HG02943 (cell line): ENCODE results near the gene BPIFB3.
"Not testable (repeated sequence)": the region's sequence is repeated elsewhere in the genome, so short reads cannot be mapped to it uniquely, and the experiment has no call there.

Source experiments
- ATAC-seq: cut with Tn5 transposase; IDR thresholded peaks from one replicate; pipeline ENCODE4 v1.9.1; 2021; ENCODE audit warnings: mild to moderate bottlenecking, low read depth, moderate library complexity; ENCODE audit not compliant: unreplicated experiment

Gene BPIFB3

DNA sequence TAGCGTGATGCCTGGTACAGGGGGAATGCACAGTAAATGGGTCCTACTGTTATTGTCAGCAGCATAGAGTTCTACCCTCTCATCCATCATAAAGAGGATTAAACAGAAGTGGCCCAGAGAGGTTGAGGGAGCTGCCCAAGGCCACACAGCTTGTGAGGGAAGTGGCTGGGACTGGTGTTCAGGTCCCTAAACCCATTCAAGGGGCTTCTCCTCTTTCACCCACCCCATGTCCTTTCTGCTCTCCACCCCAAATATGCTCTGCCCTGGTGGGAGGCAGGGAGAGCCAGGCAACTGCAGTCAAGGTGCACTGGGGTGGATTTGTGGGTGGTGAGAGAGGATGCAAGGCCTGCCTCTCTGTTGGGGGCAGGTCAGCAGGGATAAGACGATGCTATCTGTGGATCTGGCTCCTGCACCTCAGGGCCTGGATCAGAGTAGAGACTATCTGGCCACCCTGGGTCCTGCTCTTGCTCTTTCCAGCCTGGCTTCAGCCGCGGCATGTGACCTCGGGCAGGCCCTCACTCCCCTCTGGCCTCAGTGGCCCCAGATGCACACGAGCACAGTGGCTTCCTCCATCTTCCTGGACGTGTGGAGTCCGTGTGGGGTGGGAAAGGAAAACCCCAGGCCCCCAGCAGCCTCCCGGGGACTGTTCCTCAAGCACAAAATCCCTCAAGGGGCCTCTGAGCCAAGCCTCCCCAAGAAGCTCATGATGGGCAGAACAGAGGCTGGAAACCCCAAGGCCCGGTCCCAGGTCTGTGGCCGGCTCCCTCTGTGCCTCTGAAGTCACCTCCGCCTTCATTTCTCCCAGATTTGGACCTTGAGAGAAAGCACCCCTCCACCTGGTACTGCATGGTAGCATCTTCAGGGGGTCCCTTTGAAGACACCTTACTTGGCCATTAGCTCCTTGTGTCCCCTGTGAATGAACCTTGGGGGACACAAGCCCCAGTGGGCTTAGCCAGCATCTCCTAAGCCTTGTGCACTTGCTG is 25.6 kb upstream of the BPIFB3 start:
- ATAC-seq, result no peak

DNA sequence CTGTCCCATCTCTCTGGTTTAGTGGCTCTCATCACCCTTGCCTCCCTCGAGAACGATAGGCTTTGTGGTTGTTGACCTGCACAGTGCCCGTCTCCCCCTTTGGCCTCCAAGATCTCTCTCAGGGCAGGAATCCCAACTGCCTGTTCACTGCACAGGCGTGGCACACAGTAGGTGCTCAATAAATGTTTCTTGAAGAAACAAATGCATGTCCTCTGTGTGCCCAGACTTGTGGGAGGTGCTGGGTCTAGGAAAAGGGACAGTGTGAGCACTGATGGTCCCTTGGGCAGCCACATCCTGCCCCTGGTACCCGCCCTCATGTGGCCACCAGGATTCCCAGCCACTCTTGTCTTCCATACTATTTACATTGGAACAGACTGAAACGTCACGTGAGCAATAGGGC is 24.8 kb upstream of the BPIFB3 start:
- ATAC-seq, result no peak

DNA sequence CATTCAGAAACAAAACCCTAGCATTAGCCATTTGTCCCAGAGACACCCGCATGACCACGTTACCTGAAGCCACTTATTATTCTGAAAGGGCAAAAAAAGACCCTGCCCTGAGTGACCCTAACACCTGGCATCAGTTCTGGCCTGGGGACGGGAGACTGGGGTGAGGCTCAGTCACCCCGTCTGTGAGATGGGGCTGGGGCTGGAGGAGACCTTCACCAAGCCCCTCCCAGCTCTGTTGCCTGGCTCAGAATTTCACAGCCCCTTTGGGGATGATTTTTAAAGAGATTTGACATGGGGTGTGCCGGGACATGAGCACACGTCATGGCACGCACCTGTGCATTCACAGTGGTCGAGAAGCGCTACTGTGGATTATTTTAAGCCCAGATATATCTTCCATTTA is 23.6 kb upstream of the BPIFB3 start:
- no peak for ATAC-seq

DNA sequence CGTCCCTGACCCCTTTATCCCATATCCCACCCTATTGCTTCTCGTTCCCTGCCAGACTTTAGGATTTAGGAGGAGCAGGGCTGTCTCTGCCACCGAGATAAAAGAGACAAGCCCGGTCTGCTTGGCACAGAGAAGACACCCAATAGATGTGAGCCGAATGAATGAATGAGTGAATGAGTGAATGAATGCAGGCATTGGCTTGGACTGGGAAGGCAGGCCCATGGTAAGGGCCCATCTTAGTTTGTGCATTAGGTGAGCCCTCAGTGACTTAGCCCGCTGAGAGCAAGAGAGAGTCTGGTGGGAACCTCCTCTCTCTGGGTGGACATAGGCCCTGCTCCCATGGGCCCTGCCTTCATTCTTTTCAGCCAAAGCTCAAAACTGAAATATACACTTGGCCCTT is 23.1 kb upstream of the BPIFB3 start:
- ATAC-seq, result no peak

DNA sequence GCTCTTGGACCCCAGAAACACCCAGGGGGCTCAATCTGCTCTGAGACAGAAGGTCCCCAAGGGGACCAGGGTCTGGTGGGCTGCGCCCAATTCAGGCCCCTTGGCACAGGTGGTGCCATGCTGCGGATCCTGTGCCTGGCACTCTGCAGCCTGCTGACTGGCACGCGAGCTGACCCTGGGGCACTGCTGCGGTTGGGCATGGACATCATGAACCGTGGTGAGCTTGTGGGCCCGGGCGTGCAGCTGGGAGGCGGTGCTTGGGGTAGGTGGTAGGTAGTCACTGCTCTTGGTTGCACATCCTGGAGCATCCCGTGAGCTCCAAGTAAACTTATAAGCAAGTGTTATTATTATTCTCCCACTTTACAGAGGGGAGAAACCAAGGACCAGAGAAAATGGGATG is 22.2 kb upstream of the BPIFB3 start, which contains the start of gene BPIFB6:
Gene BPIFB6, plus strand, starts transcription at position 118 of the 400 bp plus-strand sequence. Its CDS starts 0 bp downstream, at position 118.
- no peak for ATAC-seq

DNA sequence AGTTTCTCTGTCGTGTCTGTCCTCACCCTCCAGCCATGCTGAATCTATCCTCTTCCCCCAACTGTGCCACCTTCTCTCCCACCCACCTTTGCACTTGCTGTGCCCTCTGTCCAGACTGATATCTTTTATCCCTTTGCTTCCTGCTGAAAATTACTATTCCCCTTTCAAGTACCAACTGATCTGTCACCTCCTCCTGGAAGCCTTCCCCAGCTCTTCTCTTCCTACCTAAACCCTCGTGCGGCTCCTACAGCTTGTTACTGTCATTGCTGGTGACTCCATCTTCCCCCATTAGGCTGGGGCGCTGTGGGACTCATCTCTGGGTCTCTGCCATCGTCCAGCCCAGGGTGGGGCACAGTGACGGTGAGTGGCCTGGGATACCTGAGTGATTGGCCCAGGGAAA is 21.1 kb upstream of the BPIFB3 start:
- ATAC-seq, result no peak

DNA sequence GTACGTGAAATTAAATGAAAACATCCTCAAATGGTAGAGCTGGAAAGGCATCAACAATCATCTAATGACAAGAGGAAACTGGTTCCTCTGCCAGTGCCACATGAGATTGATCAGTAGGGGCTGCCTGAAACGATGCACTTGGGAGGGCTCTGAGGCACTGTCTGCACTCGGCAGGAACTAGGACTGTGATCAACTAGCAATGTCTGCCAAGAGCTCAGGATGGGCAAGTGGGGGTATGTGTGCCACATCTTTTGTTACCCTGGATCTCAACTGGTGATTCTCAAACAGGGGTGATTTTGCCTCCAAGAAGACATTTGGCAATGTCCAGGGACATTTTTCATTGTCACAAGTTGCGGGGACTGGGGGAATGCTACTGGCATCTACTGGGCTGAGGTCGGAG is 20.3 kb upstream of the BPIFB3 start:
- no peak for ATAC-seq

DNA sequence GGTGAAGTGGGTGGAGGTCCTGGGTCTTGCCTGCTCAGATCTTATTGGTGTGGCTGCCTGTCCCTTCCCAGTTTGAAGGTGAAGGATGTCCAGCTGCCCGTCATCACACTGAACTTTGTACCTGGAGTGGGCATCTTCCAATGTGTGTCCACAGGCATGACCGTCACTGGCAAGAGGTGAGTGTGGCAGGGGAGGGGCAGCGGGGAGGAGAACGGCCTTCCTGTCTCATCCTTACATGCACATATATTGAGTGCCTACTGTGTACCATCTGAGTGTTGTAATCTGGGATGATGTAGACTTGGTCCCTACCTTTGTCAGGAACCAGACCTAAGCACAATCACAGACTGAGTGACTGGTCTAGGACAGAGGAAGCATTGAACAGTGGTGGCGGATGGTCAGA is 19.6 kb upstream of the BPIFB3 start:
- ATAC-seq, result no peak

DNA sequence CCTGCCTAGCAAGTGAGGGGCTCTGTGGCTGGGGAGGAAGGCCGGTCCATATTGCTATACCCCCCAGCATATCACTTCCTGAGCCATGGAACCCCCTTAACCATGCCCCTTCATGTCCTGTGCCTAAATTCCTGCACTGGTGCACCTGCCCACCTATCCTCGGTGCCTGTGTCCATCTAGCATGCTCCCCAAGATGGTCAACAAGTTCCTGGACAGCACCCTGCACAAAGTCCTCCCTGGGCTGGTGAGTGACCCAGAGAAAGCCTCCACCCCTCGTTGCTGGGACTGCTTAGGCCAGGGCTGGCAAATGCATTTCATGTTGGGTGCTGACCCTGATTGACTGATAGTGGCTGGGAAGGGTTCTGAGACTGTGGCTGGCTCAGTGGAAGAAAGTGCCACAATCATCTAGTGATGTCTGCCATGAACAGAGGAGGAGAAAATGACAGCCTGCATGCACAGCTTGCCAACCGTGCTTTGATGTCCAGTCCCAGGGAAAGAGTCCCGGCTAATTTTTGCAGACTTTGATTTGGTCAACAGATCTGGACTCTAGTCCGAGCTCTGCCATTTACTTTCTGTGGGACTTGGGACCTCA is 18.7 kb upstream of the BPIFB3 start:
- no peak for ATAC-seq

DNA sequence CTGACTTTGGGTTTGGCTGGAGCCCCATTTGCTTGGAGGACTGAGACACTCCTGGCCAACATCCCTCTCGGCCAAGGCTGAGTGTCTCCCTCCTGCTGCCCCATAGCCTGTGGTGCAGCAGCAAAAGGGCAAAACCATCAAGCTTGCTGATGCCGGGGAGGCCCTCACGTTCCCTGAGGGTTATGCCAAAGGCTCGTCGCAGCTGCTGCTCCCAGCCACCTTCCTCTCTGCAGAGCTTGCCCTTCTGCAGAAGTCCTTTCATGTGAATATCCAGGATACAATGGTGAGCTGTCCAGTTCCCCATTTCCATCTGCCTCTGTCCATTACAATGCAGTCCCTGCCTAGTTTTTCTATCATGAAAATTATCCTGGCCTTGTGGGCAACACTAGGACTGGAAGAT is 16.2 kb upstream of the BPIFB3 start:
- ATAC-seq, result no peak

DNA sequence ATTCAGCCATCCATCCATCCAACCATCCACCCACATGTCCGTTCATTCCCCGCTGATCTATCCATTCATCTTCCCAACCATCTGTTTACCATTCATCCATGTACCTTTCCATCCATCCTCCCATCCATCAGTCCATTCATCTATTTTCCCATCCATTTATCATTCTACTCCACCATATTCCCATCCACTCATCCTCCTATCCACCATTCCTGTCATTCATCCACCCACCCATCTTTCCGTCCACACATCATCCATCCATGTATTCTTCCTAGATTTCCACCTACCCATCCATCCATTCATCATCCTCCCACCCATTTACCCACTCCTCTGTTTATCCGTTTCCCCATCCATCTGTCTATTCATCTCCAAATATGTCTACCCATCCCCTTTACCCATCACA is 15.5 kb upstream of the BPIFB3 start:
- no peak for ATAC-seq

DNA sequence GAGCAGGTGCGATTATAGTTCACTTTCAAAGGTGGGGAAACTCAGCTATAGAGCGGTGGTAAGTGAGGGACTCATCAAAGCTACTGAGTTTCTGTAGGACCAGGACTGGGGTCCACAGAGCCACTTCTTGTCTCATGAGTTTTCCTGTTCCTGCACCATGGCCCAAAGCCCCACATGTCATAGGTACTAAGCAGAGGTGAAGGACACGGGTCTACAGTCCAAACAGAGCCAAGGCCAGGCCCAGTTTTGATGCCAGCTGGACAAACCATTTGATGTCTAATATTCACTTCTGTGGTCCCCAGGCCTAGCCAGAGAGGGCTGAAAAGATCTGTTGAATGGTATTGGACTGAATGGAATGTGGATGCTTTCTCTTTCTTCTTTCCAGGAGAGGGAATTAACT is 11.3 kb upstream of the BPIFB3 start:
- no peak for ATAC-seq

DNA sequence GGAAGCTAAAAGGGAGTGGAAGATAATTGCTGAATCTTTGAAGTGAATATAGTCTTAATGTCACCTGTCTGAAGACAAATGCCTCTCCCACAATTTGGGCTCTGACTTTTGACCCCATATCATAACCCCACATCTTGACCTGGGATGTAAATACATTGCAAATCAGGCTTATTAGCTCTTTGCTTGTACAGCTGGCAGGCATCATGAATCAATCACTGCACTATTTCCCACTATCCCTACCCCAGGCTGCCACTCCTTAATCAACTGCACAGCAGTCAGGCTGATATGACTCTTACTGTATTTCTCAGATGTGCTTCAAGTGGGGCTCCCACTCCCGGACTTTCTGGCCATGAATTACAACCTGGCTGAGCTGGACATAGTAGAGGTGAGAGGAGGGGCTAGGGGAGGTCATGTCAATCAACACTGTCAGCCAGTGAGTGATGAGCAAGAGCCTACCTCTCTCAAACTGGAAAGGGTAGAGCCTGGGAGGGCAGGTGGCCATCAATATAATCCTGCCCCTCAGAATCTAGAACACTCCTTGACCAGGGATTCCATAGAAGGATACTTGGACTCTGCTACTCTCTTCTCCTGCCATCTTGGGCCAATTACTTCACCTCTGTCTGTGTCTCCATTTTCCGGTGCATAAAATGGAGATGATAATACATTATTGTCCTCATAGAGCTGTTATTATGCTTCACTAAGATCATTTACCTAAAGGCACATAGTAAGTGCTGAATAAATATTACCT is 10.5 kb upstream of the BPIFB3 start:
- ATAC-seq, result no peak

DNA sequence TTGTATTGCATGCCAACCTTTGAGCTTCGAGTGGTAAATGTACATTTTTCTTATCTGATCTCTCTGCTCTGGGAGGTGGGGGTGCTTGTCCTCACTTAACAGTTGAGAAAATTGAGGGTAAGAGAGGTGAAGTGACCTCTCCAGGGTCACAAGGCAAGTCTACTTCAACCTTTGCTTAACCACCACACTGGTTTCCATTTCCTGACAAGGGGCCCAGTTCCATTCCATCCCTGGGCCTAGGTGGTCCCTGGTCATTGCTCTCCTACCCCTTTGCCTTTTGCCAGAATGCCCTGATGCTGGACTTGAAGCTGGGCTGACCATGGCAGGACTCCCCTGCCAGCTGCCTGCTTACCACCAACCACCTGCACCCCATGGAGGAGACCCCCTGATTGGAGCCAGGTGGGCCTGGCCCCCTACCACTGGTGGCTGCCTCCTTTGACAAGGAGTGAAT is 9.9 kb upstream of the BPIFB3 start:
- ATAC-seq, result no peak

DNA sequence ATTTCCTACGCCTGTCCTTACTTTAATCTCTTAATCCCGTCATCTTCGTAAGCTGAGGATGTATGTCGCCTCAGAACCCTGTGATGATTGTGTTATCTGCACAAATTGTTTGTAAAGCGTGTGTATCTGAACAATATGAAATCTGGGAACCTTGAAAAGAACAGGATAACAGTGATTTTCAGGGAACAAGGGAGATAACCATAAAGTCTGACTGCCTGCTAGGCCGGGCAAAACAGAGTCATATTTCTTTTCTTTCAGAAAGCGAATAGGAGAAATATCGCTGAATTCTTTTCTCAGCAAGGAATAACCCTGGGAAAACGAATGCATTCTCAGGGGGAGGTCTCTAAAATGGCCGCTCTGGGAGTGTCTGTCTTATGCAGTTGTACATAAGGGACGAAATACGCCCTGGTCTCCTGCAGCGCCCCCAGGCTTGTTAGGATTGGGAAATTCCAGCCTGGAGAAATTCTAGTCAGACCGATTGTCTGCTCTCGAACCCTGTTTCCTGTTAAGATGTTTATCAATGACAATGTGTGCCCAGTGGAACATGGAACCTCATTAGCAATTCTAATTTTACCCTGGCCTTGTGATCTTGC is 8.5 kb upstream of the BPIFB3 start:
- ATAC-seq, result not testable (repeated sequence)

DNA sequence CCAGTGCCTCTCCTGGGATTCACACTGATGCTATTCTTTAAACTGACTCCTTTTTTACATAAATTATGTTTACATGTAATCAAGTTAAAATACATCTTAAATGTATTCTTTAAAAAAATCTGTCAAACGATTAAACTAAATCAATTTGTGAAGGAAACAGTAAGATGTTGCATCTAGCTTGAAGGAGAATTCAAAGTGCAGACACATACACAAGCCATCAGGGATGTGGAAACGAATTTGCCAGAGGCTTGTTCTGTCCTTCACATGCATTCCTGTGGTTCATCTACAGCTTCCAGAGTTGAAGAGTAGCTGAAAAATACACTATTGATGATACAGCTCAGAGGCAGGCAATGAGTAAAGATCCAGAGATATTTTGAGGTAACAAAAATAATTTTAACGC is 7.3 kb upstream of the BPIFB3 start:
- ATAC-seq, result no peak

DNA sequence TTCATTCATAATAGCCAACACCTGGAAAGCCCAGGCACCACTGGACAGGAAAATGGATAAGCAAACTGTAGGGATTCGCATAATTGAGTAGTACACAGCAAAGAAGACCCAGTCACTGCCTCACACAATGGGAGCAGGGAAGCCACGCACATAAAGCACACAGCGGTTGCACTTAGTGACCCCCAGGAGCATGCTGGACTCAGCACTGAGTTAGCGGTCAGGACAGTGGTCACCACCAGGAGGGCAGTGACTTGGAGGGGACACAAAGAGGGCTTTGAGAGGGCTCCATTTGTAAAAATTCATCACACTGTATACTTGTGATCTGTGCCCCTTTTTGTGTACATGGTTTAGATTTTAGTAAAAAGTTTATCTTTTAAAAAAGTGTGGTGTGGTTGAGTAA is 2.4 kb upstream of the BPIFB3 start:
- ATAC-seq, result no peak

DNA sequence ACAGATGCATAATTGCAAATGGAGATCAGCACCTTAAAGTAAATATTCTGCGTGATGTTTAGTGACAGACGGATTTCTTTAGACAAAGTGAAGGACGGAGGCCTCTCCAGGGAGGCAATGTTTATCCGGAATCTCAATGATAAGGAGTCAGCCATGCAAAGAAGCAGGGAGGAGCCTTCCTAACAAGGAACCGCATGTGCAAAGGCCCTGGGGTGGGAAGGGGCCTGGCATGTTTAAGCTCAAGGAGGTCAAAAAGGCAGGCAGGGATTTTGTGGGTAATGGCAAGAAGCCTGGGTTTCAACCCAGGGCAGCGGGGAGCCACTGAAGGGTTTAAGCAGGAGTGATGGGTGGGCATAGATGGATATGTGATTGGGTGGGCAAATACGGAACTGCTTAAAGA is 678 bp downstream of the BPIFB3 start:
- no peak for ATAC-seq

DNA sequence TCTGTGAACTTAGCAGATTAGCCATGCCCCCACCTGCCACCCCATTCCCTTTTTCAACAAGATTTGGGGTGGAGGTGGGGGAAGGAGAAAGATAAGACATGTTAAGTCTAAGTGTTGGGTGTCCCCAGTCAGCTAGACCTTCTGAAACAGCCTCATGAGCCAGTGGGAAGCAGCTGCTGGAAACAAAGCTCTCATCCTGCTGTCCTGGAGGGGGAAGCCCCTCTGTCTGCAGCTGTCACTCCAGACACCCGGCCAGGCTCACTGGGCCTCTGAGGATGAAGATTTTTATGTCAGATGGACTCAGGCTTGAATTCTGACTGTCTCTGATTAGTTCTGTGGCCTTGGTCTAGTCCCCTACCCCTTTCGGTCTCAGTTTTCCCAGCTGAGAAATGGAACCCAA is 1.1 kb downstream of the BPIFB3 start:
- no peak for ATAC-seq

DNA sequence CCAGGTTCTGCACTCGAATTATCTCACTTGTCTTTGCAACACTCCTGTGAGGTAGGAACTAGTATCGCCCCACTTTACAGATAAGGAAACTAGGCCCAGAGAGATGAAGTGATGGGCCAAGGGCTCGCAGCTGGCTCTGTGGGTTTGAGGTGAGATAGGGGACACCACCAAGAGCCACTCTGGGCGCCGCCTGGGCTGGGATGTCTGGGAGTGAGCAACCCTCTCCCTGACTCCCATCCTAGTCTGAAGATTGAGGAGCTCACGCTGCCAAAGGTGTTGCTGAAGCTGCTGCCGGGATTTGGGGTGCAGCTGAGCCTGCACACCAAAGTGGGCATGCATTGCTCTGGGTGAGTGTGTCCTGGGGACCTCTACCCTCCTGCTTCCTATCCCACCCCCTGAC is 5.4 kb downstream of the BPIFB3 start:
- no peak for ATAC-seq
